AG04449 (cell line): ENCODE measurements around the gene ETS2.

ENCODE experiments used
- CTCF ChIA-PET: fragments of 350-600 bp; formaldehyde crosslinking; extraction: SDS; loops from one replicate; lab custom pipeline; 2021; ENCODE audit warnings: antibody characterized with exemption; lab: Yijun Ruan, JAX
- POLR2A ChIA-PET: fragments of 400-600, 350-600 bp; formaldehyde crosslinking; extraction: SDS; loops from one replicate; lab custom pipeline; 2020; ENCODE audit warnings: antibody characterized with exemption, inconsistent platforms; lab: Yijun Ruan, JAX
- DNase-seq: peaks from one replicate; pipeline ENCODE4 v3.0.0-alpha.2; 2010; ENCODE audit warnings: low read depth, low spot score
- H3K4me3 ChIP-seq: 2 replicates; pipeline ENCODE4 v1.5.1; 2011; ENCODE audit warnings: low read depth, mild to moderate bottlenecking, control low read depth, low read length
- CTCF ChIP-seq: IDR thresholded peaks from one replicate; pipeline ENCODE4 v1.5.1; 2011; ENCODE audit warnings: mild to moderate bottlenecking, moderate library complexity, low read length, control low read depth, inconsistent platforms; ENCODE audit not compliant: insufficient read depth; ENCODE audit errors: missing control alignments

The ETS2 gene

DNA sequence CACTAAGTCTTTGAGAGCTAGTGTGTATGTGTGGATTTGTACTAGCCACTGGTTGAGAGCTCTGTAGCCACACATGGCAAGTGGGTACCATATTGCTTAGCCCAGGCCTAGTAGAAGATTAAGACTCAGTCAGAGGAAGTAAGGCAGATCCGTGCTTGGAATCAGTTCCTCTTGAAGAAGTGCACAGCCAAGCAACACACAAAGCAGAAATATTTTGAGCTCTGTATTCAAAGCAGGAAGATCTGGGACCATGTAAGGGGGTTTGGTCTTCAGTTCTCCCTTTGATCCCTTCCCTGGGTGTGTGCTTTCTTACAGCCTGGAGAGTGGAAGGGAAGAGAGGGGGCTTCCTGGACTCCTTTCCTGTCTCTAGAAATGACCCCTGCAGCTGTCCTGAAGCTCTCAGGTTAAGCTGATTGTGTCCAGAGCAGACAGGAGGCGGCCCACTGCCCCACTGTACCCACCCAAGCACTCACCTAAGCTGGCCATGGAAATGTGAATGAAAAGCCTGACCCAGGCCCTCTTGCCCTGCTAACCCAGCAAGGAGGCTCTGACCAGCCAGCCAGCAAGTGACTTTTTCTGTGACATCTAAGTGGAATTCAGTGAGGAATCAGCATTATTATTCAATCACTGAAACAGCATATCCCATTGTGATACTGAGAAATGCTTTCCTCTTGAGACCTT is 3.6 kb downstream of the ETS2 start:
- CTCF ChIA-PET: interaction anchor here (1.3 to 3.1 kb wide), 4 partner anchors 11 to 329 kb away, joined by 3 to 16 read pairs (median 7); no protein-coding TSS in a partner anchor
- POLR2A ChIA-PET: interaction anchor here (0.7 kb wide), 1 partner anchor 220 kb away, joined by 3 read pairs; no protein-coding TSS in a partner anchor
- DNase-seq: no peak

GRCh38 chr21:38810034-38810825 is 4.5 kb downstream of the ETS2 start:
- ChIA-PET CTCF (interaction anchor here (1.3 to 2.2 kb wide), 3 partner anchors 10 to 328 kb away, joined by 3 to 8 read pairs (median 6); no protein-coding TSS in a partner anchor), POLR2A (interaction anchor here (1.2 kb wide), 1 partner anchor 10 kb away, joined by 7 read pairs; no protein-coding TSS in a partner anchor)
- no peak overlapping the region for H3K4me3 ChIP-seq
- no peak for TF ChIP-seq CTCF
- DNase-seq: no peak

More for the DNA sequence above, 3.6 kb downstream of the ETS2 start:
- H3K4me3 ChIP-seq: no peak overlapping the region
- no peak for TF ChIP-seq CTCF

DNA sequence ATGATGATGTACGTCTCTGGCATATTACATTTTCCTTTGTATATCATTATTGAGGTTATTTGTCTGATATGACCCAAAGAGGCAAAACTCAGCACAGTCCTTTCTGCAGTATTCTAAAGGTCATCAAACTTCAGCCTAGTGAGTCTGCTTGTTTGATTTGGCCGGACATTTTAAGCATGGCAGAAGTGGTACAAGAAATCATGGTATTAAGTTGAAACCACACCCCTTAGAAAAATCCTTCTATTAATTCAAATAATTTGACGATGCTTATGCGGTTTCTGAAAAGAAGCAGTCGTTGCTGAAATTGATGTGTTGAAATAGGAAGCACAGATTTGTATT is 5.1 kb downstream of the ETS2 start:
- TF ChIP-seq CTCF: no peak
- ChIA-PET POLR2A (interaction anchor here (1.2 kb wide), 1 partner anchor 9 kb away, joined by 7 read pairs; no protein-coding TSS in a partner anchor), CTCF (interaction anchor here (1.0 to 2.2 kb wide), 3 partner anchors 8 to 327 kb away, joined by 3 to 8 read pairs (median 3); no protein-coding TSS in a partner anchor)
- no peak for DNase-seq
- no peak overlapping the region for H3K4me3 ChIP-seq

DNA sequence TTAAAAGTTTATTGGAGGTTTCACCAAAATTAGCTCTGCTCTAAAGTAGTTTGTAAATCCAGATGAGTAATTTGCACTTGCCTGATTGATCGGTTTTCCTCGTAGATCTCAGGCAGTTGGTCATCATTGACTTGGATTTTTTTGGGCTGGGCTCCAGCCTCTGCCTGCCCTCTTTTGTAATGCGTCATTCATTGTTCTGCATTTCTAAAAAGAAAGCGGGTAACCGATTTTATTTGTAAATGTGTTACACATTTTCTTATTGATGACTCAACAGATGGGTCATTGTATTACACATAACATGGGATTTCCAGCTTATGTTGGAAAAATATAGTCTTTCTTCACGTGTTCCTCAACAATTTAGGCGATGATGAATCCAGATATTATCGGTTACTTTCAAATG is 5.5 kb downstream of the ETS2 start:
- ChIA-PET POLR2A (interaction anchor here (1.2 kb wide), 1 partner anchor 9 kb away, joined by 7 read pairs; no protein-coding TSS in a partner anchor), CTCF (interaction anchor here (1.0 kb wide), 1 partner anchor 9 kb away, joined by 3 read pairs; no protein-coding TSS in a partner anchor)
- no peak for TF ChIP-seq CTCF
- no peak overlapping the region for H3K4me3 ChIP-seq
- no peak for DNase-seq

- no peak for TF ChIP-seq CTCF
- POLR2A ChIA-PET: no interaction called here
- no peak for DNase-seq
- CTCF ChIA-PET: no interaction called here
- H3K4me3 ChIP-seq: no peak overlapping the region
Observed at GRCh38 chr21:38813143-38813542, 7.4 kb downstream of the ETS2 start.

- ChIA-PET POLR2A (no interaction called here), CTCF (no interaction called here)
- no peak for DNase-seq
- no peak overlapping the region for H3K4me3 ChIP-seq
- no peak for TF ChIP-seq CTCF
Observed at GRCh38 chr21:38813547-38813946, 7.8 kb downstream of the ETS2 start.
